Esophagus (tissue), 2 donors: Measurements from ENCODE around the gene INO80D. TPM values are rescaled to one million over a fixed set of nuclear protein-coding genes. Genes with fewer than 3 reads are reported as not detected.

Experiments used
- H3K27ac ChIP-seq, 2 donors: one replicate each; pipeline ENCODE4 v1.5.1; 2013; ENCODE audit warnings: low read depth in 2 of 2, mild to moderate bottlenecking in 2 of 2, inconsistent platforms in 1 of 2, low read length in 1 of 2, moderate library complexity in 1 of 2
- H3K27me3 ChIP-seq, 2 donors: one replicate each; pipeline ENCODE4 v1.6.1; 2013; ENCODE audit warnings: low read length in 2 of 2, control low read depth in 1 of 2, mild to moderate bottlenecking in 1 of 2; ENCODE audit not compliant: insufficient read depth in 2 of 2, control insufficient read depth in 1 of 2
- H3K36me3 ChIP-seq, 2 donors: one replicate each; pipeline ENCODE4 v1.6.1; 2013; ENCODE audit warnings: low read length in 1 of 2; ENCODE audit not compliant: control insufficient read depth in 2 of 2, insufficient read depth in 2 of 2
- H3K4me1 ChIP-seq, 2 donors: one replicate each; pipeline ENCODE4 v1.6.1; 2013; ENCODE audit warnings: low read length in 1 of 2; ENCODE audit not compliant: control insufficient read depth in 2 of 2, insufficient read depth in 2 of 2
- H3K4me3 ChIP-seq, 2 donors: one replicate each; pipeline ENCODE4 v1.5.1; 2013; ENCODE audit warnings: low read length in 2 of 2, mild to moderate bottlenecking in 2 of 2, low read depth in 1 of 2, moderate library complexity in 1 of 2
- H3K9me3 ChIP-seq, 2 donors: one replicate each; pipeline ENCODE4 v1.6.1; 2013; ENCODE audit warnings: mild to moderate bottlenecking in 2 of 2, low read depth in 1 of 2, low read length in 1 of 2, moderate library complexity in 1 of 2; ENCODE audit not compliant: control insufficient read depth in 2 of 2, insufficient read depth in 1 of 2
- WGBS, 2 donors: extraction: QIAGEN DNeasy Blood & Tissue Kit; methylation state at CpG; one replicate each; pipeline ENCODE4 v1.1.7; 2013; 5-methylcytosine and 5-hydroxymethylcytosine counted together
- polyA plus RNA-seq, 2 donors: library from polyadenylated mRNA; stranded (reverse); fragments of 200-250 nt; gene quantifications; one replicate each; pipeline ENCODE4 v1.2.3, GENCODE V29; 2013
- donor health status: healthy with polysubstance abuse.
- donor health status: Bipolar disorder and iron deficiency.

INO80D gene
- polyA plus RNA-seq, 2 donors: 1.7 to 3.4 TPM

- Histone ChIP-seq H3K27me3 (no peaks in the 10 kb centered on the region), H3K27ac (no peak overlapping the region), H3K4me1 (no peaks in the 10 kb centered on the region), H3K9me3 (no peaks in the 10 kb centered on the region), H3K4me3 (no peak overlapping the region), H3K36me3 (peaks cover 0 to 13% of the 10 kb centered on the region in 2 donors)
- 91 to 96% methylated on average over 4 of the region's 4 CpGs for WGBS, 2 donors
These were observed 74.9 kb downstream of the INO80D start for GRCh38 chr2:206011018-206011614.

- H3K27ac ChIP-seq: no peak overlapping the region
- no peak overlapping the region for H3K4me3 ChIP-seq
- H3K27me3 ChIP-seq: no peaks in the 10 kb centered on the region
- H3K36me3 ChIP-seq: peaks cover 12 to 28% of the 10 kb centered on the region in 2 donors
- no peaks in the 10 kb centered on the region for H3K4me1 ChIP-seq
- no peaks in the 10 kb centered on the region for H3K9me3 ChIP-seq
- 97% methylated on average over 8 of the region's 8 CpGs for WGBS, 2 donors
These were observed 81.8 kb downstream of the INO80D start for GRCh38 chr2:206004004-206004693.

GRCh38 chr2:206002440-206002839, 83.5 kb downstream of the INO80D start:
- Histone ChIP-seq H3K27me3 (no peaks in the 10 kb centered on the region), H3K36me3 (peaks cover 16 to 29% of the 10 kb centered on the region in 2 donors)
- WGBS, 2 donors: 50 to 64% methylated on average over 1 of the region's 1 CpG

GRCh38 chr2:206001912-206002311, 84.1 kb downstream of the INO80D start:
- Histone ChIP-seq H3K4me1 (no peaks in the 10 kb centered on the region), H3K36me3 (peaks cover 16 to 25% of the 10 kb centered on the region in 2 donors), H3K9me3 (no peaks in the 10 kb centered on the region), H3K27me3 (no peaks in the 10 kb centered on the region), H3K27ac (no peak overlapping the region), H3K4me3 (no peak overlapping the region)
- WGBS, 2 donors: 72 to 73% methylated on average over 5 of the region's 5 CpGs

More at GRCh38 chr2:206002440-206002839, 83.5 kb downstream of the INO80D start:
- no peaks in the 10 kb centered on the region for H3K9me3 ChIP-seq
- H3K4me3 ChIP-seq: no peak overlapping the region
- H3K4me1 ChIP-seq: no peaks in the 10 kb centered on the region
- no peak overlapping the region for H3K27ac ChIP-seq

GRCh38 chr2:206000776-206001175, 85.2 kb downstream of the INO80D start:
- Histone ChIP-seq H3K4me1 (no peaks in the 10 kb centered on the region), H3K27me3 (no peaks in the 10 kb centered on the region), H3K4me3 (no peak overlapping the region), H3K9me3 (no peaks in the 10 kb centered on the region), H3K36me3 (peaks cover 16 to 22% of the 10 kb centered on the region in 2 donors), H3K27ac (no peak overlapping the region)
- 88 to 91% methylated on average over 1 of the region's 1 CpG for WGBS, 2 donors

- H3K4me1 ChIP-seq: no peaks in the 10 kb centered on the region
- no peak overlapping the region for H3K27ac ChIP-seq
- no peaks in the 10 kb centered on the region for H3K9me3 ChIP-seq
- WGBS, 2 donors: 93 to 97% methylated on average over 2 of the region's 2 CpGs
- no peaks in the 10 kb centered on the region for H3K27me3 ChIP-seq
- no peak overlapping the region for H3K4me3 ChIP-seq
- peaks cover 8% of the 10 kb centered on the region in 2 donors for H3K36me3 ChIP-seq
These were observed 87.4 kb downstream of the INO80D start for GRCh38 chr2:205998583-205998982.

- H3K9me3 ChIP-seq: no peaks in the 10 kb centered on the region
- H3K4me3 ChIP-seq: no peak overlapping the region
- no peak overlapping the region for H3K27ac ChIP-seq
- H3K27me3 ChIP-seq: no peaks in the 10 kb centered on the region
- H3K4me1 ChIP-seq: no peaks in the 10 kb centered on the region
- H3K36me3 ChIP-seq: peaks cover 8 to 9% of the 10 kb centered on the region in 2 donors
These were observed 89.8 kb downstream of the INO80D start for GRCh38 chr2:205996161-205996560.

- 85 to 88% methylated on average over 1 of the region's 1 CpG for WGBS, 2 donors
These were observed 90.7 kb downstream of the INO80D start for GRCh38 chr2:205995260-205995659.

GRCh38 chr2:205994344-205994743, 91.6 kb downstream of the INO80D start:
- 86 to 87% methylated on average over 2 of the region's 2 CpGs for WGBS, 2 donors
- Histone ChIP-seq H3K9me3 (no peaks in the 10 kb centered on the region), H3K36me3 (peaks cover 5 to 9% of the 10 kb centered on the region in 2 donors), H3K27ac (no peak overlapping the region), H3K4me3 (no peak overlapping the region), H3K27me3 (no peaks in the 10 kb centered on the region), H3K4me1 (no peaks in the 10 kb centered on the region)

More at GRCh38 chr2:205995260-205995659, 90.7 kb downstream of the INO80D start:
- no peaks in the 10 kb centered on the region for H3K27me3 ChIP-seq
- H3K27ac ChIP-seq: no peak overlapping the region
- H3K4me3 ChIP-seq: no peak overlapping the region
- H3K9me3 ChIP-seq: no peaks in the 10 kb centered on the region
- no peaks in the 10 kb centered on the region for H3K4me1 ChIP-seq
- H3K36me3 ChIP-seq: peaks cover 6 to 9% of the 10 kb centered on the region in 2 donors

- H3K27ac ChIP-seq: no peak overlapping the region
- no peaks in the 10 kb centered on the region for H3K27me3 ChIP-seq
- H3K4me3 ChIP-seq: no peak overlapping the region
- no peaks in the 10 kb centered on the region for H3K4me1 ChIP-seq
- peaks cover 2 to 4% of the 10 kb centered on the region in 2 donors for H3K36me3 ChIP-seq
- WGBS, 2 donors: 88 to 89% methylated on average over 2 of the region's 2 CpGs
- no peaks in the 10 kb centered on the region for H3K9me3 ChIP-seq
These were observed 95.9 kb downstream of the INO80D start for GRCh38 chr2:205990104-205990503.
